ENCODE measurements around the gene ACP4. TPM values are rescaled to one million over a fixed set of nuclear protein-coding genes. Genes with fewer than 3 reads are reported as not detected.

Gene ACP4
- polyA plus RNA-seq, 4 donors, result 0.10 to 0.29 TPM; not detected in 2

DNA sequence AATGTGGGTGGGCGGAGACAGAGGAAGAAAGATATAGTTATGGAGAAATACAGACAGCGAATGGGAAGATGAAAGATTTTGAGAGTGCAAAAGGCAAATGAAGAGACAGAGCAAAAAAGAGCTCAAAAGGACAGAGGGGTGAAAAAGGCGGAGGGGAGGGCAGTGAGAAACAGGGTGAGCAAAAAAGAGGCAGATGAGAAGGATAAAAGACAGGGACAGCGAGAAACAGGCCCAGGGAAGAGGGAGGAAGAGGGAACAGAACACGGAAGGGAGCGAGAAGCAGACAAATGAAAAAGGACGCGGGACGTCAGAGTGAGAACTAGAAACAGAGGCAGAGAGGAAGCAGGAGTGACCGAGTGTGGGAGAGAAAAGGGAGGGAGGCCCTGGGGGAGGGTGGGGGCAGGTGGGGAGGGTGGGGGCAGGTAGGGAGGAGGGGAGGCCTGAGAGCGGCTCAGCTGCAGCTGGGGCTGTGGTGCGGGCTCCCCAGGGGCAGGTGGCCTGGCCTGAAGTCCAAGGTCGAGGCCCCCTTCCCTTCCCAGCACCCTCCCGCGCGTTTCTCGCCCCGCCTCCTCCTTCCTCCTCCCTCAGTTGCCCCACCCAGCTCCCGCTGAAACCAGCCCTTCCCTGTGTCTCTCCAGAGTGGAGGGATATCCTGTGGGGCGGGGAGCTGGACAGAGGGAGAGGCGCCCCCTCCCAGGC lies 30.5 kb downstream of the ACP4 start:
- DNase-seq (ENCODE audit: low read depth in 4 of 4, low spot score in 3 of 4), result no peak

DNA sequence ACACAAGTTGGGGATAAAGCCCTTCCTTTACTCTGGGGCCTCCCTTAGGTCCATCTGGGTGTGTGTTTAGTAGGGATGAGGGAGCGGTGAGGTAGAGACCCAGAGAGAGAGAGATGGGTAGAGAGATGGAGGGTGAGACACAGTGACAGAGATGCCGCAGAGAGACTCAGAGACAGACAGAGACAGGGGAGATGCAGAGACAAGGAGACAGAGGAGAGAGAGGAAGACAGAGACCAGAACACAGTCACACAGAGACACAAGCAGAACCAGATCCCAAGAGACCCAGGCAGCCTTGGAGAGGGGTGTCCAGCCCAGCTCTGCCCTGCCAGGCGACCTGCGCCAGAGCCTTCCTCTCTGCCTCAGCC lies 31.0 kb downstream of the ACP4 start:
- no peak for DNase-seq (ENCODE audit: low read depth in 4 of 4, low spot score in 3 of 4)

DNA sequence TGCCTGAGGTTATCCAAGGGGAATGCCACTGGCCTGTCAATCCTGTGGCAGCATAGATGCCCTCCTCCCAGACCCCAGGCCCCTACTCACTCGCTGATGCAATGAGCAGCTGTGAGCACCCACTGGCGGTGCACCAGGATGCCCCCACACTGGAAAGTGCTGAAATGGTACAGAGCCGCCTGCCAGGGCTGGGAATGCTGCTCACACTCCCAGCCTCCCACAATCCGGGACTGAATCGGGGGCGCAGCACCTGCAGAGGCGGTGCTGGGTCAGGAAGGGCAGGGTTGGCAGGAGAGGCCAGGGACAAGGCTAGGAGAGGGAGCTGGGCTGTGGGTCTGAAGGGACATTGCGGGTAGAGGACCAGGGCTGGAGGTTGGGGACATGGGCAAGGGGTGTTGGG lies 31.4 kb downstream of the ACP4 start:
- no peak for DNase-seq (ENCODE audit: low read depth in 4 of 4, low spot score in 3 of 4)

DNA sequence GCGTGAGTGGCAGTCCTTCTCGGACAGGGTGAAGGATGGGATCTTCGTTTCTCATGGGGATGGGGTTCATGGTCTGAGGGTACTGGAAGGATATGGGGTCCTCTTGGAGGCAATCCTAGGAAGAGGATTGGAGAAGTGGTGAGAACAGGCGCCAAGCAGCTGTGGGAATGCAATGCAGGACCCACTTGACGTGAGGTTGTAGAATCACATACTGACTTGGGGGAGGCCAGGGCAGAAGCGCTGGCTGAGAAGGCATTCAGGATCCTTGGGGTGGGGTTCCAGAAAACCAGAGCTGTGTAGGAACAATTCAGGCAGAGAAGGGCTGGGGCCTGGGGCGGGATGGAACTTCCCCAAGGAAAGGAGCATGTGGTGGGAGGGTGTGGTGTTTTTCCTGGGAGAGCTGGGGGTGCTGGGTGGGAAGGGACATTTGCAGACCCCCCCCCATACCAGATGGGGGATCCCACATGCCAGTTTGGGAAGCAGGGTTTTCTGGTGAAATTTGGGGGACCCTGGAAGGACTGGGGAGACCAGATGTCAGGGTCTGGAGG lies 32.5 kb downstream of the ACP4 start:
- DNase-seq (ENCODE audit: low read depth in 4 of 4, low spot score in 3 of 4), result no peak

DNA sequence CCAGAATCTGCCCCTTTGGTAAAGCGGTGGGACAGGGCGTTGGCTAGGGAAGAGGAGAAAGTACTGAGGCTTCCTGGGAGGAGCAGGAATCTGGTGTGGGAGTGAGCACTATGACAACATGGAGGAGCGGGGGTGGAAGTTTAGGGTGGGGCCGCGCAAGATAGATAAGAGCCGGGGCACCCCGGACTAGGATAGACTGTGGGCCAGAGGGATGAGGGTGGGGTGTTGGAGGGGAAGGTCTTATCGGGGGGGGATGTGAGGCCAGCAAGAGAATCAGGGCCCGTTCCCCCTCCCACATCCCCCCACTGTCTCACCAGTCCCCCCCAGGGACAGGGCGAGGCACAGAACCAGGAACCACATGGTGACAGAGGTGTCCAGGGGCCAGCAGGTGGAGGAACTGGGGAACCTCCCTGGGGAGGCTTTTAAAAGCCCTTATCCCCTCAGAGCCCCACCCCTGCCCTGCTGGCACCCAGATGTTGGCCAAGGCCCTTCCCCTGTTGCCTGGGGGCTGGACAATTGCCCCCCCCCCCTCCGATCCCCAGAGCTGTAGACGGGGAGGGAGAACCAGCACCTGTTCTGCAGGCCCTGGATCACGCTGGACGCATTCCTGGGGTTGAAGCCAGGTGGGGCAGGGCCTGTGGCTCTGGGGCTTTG lies 33.3 kb downstream of the ACP4 start, which contains the start of gene KLK1:
TSS of gene KLK1 (minus strand) at position 399 of the 654 bp plus-strand sequence. CDS start at position 360, 39 bp downstream.
- no peak for DNase-seq (ENCODE audit: low read depth in 4 of 4, low spot score in 3 of 4)

DNA sequence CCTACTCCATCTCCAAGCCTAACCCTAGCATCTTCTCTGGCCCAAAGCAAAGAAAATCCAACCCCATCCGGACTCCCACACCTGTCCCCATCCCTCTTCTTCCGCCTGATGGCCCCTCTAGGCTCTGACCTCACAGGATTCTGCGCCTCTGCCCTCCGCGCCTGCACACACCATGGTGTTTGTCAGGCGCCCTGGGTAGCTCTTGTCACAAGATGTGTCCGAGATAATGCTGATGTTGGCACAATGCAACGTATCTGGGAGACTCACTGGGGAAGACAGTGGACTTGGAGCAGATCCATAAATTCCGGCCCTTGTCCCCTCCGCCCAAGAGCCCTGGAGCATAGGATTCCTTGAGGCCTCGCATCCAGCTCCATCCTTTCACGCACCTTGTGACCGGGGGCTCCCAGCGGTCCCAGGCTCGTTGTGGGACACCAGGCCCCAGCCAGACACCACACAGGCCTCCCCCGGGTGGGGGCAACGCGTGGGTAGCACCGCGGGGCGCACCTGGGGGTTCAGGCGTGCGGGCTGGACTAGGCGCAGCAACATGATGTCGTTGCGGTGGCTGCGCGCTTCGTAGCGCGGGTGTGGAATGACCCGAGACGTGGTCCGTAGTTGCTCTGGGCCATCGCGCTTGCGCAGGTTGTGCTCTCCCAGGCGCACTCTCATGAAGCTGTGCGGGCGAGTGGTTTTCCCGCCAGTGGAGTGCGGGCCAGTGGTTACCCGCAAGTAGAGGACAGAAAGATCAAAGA lies 36.5 kb downstream of the ACP4 start:
- DNase-seq (ENCODE audit: low read depth in 4 of 4, low spot score in 3 of 4), result no peak

DNA sequence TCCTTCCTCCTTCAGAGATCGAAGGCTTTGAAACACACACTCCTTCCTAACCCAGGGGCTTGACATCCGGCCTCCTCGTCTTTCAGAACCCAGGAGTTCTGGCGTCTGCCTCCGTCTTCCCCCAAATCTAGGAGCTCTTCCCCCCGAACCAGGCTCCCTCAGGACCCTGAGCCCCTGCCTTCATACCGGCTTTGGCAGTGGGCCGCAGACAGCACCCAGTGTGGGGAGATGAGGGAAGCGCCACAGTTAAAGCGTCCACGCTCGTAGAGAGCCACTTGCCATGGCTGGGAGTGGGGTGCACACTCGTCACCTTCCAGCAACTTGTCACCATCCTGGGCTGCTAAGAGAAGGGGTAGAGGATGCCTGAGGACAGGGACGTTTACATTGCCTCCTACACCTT lies 37.3 kb downstream of the ACP4 start:
- no peak for DNase-seq (ENCODE audit: low read depth in 4 of 4, low spot score in 3 of 4)

DNA sequence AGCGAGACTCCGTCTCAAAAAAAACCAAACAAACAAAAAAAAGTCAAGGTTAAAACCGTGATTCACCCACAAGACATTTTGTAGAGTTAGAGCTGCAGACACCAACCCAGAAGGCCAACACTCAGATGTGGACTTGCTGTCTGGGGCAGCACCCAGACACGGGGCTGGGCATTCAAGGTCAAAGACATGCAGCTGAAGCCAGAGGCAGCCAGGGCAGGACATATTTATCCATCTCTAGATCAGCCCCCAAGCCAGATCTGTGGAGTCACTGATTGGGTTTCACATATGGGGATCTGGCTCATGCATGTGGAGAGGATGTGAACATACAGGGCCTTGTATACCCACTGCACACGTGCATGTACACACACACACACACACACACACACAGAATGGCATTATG lies 39.6 kb downstream of the ACP4 start:
- DNase-seq (ENCODE audit: low read depth in 4 of 4, low spot score in 3 of 4), result no peak

DNA sequence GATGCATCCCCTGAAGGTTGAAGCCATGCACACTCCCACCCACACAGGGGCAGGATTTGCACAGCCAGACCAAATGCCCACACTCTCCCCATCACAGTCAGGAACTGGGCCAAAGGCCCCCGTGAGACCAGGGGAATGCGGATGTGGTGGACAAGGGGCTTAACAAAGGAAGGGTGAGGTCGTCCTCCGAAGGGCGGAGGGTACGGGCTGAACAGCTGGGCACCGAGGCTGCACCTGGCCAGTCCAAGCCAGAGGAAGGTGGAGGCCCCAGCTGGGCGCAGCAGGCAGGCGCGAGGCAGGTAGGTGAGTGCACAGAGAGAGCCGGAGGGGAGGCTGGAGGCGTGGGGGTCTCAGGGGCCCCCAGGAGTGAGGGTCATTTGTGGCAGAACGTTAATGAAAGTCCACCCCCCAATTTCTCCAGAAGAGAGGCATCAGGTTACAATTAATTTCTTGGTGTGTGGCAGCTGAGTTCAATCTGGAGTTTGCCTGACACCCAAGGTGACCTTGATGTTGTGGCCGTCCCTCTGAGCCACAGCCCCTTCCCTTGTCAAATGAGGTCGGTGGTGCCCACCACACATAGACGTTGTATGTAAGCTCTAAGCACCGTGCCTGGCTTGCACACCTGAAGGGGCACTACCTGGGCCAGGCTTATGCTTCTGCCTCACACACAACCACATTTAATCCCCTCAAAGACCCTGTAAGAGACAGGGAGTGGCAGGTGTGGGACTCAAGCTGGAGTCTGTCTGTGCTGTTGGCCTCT lies 40.2 kb downstream of the ACP4 start:
- DNase-seq (ENCODE audit: low read depth in 4 of 4, low spot score in 3 of 4), result no peak

DNA sequence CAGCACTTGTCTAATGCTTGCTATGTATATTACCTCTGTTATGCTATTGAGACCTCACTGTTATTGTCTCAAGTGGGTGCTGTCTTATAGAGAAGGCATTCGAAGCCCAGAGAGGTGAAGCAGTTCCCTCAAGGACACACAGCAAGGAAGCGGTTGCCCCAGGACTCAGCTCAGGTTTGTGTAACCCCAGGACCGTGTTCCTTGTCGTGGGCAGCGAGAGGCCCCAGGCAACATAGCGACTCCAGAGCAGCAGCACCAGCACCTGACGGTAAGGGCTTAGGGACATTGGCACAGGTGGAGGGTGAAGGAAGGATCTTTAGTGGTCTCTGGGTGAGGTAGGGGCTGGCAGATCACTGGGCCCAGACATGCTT lies 40.8 kb downstream of the ACP4 start:
- DNase-seq (ENCODE audit: low read depth in 4 of 4, low spot score in 3 of 4), result no peak

DNA sequence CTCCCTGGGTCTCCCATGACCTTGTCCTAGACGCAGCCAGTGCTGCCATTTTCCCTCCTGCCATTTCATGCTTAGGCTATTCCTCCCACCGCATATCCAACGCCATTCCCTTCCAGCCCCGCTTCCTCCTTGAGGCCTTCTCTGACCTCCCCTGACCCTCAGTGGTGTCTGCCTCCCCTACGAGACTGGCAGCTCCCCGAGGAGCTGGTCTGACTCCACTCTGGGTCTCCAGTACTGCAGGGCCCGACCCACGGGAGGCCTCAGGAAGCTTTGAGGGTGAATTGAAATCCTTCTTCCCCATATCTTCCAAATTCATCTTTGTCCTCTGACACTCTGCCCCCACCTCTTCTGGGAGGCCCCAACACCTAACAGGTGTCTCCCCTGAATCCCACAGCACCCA lies 42.5 kb downstream of the ACP4 start:
- no peak for DNase-seq (ENCODE audit: low read depth in 4 of 4, low spot score in 3 of 4)

DNA sequence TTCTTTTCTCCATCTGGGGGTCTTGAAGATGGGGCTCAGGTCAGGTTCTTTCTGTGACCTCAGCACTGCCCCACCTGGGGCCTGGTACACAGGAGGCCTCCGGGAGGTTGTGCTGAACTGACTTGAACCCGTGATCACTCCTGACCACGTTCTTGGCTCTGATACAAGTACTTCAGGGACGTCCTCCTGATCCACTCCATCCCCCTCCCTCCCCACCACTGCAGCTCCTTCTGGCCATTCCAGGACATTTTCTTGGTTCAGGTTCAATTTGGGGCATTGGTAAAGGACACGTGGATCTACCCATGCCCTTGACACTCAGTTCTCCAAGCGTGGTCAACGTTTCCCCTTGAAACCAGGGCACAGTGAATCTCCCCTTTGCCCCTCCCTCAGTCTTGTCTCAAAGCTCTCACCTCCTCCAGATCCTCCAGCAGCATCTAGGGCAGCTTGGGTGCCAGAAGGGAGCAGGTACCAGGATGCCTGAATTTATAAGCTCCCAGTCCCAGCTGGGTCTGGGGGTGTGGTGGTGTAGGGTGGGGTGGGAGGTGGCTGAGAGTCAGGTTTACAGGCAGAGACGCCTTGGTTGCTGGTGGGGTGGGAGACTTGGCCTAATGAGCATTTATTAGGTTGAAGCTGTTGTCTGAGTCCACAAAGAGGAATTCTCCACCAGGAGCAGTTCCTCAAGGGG lies 43.0 kb downstream of the ACP4 start, which contains the start of gene KLK15:
TSS of gene KLK15 (minus strand) at position 458 of the 685 bp plus-strand sequence. CDS start 2,082 bp downstream, outside the sequence.
- DNase-seq (ENCODE audit: low read depth in 4 of 4, low spot score in 3 of 4), result no peak

DNA sequence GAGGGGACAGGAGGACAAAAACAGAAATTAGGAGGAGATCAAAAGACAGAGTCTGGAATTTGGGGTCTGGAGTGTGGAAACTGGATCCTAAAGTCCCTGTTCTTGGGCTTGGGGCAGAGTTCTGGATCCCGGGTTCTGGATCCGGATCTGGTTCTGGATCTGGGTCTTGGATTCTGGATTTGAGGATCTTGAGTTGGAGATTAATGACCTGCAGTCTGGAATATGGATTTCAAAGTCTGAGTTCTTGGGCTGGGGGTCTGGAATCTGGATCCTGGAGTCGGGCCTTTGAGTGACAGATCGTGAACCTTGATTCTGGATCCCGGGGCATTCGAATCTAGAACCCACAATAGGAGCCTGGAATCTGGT lies 43.6 kb downstream of the ACP4 start:
- DNase-seq (ENCODE audit: low read depth in 4 of 4, low spot score in 3 of 4), result no peak

DNA sequence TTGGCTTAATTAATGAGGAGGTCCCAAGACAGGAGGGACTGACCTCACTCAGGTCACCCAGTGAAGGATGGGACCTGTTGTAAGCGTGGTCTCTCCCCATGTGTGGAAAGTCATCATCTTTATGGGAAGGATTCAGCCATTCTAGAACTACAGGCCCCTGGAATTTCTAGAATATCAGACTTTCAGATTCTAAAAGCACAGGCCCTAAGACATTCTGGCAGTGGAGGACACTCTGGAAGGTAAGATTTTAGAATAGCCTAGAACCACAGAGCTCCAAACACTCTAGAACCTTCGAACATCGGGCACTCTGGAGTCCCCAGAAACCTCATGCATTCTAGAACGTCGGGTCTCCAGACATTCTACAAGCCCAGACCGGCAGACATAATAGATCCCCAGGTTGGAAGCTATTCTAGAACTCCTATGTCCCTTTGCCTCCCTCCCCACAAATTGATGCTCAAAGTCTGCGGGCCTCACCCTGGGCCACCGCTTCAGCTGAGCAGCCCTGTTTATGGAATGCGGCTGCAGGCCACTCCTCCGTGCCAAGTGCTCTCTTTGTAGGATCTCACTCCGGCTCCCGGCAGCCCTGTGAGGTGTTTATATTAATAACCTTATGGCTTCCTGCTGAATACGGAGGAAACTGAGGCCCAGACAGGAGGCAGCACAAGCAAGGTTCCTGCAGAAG lies 45.0 kb downstream of the ACP4 start:
- no peak for DNase-seq (ENCODE audit: low read depth in 4 of 4, low spot score in 3 of 4)

DNA sequence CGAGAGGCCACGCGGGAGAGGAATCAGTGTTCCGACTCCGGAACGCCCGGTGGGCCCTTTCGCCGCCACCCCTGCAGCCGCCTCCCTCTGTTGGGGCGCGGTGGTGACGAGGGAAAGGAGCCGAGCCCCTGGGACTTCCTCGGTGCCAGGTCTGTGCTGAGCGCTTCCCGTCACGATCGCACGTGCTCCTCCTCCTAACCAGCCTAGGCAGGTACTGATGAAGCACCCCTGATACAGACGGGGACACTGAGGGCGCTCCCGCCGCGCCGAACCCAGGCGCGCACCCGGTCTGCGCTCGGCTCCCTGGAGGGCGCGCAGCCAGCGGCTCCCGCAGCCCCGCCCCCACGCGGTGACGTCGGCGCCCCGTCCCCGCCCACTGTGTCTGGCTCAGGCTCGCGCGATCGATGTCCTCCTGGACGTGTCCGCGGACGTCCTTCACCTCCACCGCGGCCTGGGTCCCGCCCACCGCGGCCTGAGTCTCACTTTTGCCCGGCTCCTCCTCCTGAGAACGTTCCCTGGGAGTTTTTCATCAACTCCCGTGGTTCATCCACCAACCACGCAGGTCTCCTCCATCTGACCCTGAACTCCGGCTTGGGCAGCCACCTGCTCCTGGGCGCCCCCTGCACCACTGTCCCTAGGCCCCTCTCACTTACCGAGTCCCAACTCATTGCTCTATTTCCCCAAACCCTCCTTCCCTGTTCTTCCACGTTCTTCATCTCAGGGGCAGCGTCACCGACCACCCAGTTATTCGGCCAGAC lies 45.7 kb downstream of the ACP4 start:
- peak in 2 of 4 donors; percentile 36 to 58 for DNase-seq (ENCODE audit: low read depth in 4 of 4, low spot score in 3 of 4)

DNA sequence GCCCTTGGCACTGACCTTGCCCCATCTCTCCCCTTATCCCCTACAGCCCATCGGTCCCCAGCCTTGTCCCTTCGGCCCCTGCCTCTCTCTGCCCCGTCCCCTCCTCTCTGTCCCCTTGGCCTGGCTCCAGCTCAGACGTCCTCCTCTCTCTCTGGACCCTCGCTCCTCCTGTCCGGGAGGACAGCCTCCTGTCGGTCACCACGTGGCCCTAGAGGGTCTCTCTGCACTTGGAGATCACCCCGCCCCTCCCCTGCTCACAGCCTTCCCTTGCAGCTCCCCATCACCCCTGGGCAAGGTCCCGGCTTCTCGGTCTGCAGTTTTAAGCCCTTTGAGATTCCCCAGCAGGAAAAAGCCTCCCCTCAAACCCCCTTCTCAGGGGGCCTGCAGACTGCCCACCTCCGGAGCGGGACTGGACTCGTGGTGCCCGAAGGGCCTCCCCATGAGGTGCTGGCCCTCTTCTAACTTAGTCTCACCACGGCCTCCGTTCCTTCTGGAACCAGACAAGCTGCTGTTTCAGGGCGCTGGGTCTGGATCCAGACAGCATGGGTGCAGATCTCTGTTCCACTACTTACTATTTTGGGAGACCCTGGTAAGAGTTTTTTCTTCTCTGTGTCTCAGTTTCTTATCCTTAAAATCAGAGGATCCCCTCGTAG lies 46.5 kb downstream of the ACP4 start:
- no peak for DNase-seq (ENCODE audit: low read depth in 4 of 4, low spot score in 3 of 4)

DNA sequence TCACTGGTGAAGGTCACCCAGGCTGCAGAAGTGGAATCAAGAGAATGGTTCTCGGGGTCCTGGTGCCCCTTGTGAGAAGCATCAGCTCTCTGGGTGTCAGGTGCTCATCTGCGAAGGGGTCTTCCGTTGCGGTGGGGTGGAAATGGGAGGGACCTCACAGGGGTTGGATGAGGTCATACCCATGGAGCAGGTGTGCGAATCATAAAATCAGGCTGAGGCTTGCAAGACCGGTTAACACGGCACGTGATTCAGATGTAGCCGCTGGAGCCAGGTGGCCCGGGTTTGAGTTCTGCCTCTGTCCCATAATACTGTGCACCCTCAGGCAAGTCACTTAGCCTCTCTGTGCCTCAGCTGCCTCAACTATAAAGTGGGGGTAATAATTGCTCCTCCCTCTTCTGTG lies 47.1 kb downstream of the ACP4 start:
- DNase-seq (ENCODE audit: low read depth in 4 of 4, low spot score in 3 of 4), result no peak

DNA sequence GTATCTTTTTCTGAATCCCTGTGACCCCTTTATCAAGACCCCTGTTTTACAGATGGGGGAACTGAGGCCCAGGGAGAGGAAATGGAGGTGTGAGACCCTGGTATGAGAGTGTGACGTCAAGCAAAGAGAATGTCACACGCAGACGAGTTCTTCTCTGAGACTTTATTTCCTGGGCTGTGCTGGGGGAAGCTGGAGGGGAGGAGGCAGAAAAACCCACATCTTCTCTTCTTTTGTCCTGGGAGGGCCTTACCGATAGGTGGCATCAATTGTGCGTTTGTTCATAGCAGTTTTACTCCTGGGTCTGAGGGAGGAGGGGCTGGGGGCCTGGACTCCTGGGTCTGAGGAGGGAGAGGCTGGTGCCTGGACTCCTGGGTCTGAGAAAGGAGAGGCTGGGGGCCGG lies 48.0 kb downstream of the ACP4 start:
- DNase-seq (ENCODE audit: low read depth in 4 of 4, low spot score in 3 of 4), result no peak
